ENCODE data around the gene SNAP25.

Gene SNAP25

GRCh38 chr20:10218536-10219451, at the start of gene SNAP25:
Gene SNAP25, plus strand, starts transcription at chr20:10218830. Its CDS starts 56,662 bp downstream, at chr20:10275492.
- no peak for FAIRE-seq

DNA sequence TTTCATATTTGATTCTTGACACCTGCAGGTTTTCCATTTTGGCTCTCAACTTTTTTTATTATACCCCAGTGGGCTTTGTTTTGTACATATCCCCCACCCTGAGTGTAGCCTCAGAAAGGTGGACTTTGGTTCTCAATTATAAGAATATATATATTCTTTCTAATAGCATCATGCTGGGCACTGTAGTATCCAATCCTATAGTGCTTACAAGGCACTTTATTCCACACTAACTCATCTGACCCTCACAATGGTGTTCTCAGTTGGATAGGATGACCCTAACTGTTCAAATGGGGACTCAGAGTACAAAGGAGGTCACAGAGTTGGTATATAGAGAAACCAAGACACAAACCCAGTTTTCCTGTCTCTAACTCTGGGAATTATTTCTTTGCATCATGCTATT, 48.9 kb upstream of the SNAP25 start:
- FAIRE-seq, result no peak

DNA sequence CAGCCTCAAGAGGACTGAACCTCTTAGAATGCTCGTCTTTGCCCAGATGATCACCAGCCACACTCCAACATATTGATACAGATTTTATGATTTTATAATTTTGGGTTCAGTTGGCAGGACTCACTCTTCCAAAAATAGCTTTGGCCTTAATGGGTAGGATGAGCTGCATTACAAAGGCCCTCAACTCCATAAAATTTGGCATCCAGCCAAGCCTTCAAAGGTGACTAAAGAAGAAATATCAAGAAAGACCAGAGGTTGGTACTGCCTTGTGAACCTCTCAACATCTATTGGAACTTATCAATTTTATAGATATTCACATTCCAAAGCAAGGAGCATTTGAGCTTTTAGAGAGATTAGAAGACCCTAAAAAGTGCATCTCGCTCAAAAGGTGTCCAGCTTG, 48.4 kb upstream of the SNAP25 start:
- FAIRE-seq, result no peak

- FAIRE-seq, result no peak
Measured at GRCh38 chr20:10171864-10172751, 46.5 kb upstream of the SNAP25 start.

DNA sequence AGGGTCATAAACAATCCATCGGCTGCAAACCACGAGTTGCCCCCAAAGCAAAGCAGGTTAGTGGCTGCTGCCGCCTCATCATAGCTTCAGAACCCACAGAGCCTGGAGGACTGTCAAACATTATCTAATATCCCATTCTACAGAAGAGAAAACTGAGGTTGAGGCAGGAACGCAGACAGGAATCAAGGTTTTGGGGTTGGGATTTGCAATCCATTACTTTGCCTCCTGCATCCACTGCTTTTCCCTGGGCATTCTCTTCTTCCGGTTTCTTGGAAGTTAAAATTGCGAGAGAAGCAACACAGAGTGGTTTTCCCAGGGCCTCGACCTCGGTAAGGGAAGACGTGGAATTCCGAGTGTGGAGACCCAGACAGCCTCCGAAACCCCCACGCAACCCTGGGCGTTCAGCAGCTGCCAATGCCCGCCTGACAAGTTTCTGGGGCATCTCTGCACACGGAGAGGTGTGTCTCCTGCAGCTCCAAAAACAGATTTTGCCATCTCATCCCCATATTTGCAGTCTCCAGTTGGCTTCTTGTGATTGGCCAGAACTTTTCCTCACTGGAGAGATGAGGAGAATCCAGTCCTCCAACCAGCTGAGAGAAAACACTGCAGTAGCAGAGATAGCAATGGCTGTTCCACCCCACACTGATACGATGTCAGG, 45.5 kb upstream of the SNAP25 start:
- FAIRE-seq, result no peak

- no peak for FAIRE-seq
Measured at GRCh38 chr20:10174400-10174799, 44.2 kb upstream of the SNAP25 start.

DNA sequence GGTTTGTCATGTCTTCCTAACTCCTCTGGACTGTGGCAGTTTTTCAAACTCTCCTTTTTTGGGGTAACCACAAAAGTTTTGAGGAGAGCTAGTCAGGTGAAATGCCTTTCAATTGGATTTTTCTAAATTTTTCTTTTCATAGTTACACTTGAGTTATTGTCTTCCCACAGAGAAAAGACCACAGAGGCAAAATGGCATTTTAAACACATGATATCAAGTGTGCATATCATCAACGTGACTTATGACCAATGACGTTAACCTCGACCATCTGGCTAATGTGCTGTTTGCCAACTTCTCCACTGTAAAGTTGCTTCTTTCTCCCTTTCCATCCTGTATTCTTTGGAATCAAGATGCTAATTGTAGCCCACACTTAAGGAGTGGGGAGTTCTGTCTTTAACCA, 41.3 kb upstream of the SNAP25 start:
- no peak for FAIRE-seq

- FAIRE-seq, result no peak
Measured at GRCh38 chr20:10178091-10178490, 40.5 kb upstream of the SNAP25 start.

DNA sequence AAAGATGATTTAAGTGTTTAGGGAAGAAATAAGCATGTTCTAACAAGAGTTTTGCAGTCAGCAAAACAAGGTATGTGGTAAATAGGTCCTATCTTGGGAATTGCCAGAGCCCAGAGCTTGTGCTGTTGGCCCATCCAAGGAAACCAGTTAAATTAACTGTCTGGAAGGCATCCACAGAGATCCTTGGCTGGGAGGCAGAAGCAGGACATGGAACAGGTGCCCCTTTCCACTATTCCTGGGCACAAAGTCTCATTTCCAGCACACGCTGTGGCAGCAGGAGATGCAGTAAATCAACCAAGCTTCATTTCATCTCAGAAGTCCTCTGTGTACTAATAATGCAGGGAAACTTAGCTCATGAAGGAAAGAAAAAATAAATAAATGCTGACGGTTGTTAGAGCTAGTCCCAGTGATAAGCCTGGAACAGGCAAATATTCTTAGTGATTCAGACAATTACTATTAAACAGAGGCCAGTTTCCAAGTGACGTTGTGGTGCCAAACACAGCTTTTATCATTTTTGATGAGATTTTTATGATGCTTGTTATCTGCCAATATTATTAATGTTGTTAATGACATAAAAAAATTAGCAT, 39.8 kb upstream of the SNAP25 start:
- no peak for FAIRE-seq

GRCh38 chr20:10179574-10180298, 38.9 kb upstream of the SNAP25 start:
- FAIRE-seq, result no peak

DNA sequence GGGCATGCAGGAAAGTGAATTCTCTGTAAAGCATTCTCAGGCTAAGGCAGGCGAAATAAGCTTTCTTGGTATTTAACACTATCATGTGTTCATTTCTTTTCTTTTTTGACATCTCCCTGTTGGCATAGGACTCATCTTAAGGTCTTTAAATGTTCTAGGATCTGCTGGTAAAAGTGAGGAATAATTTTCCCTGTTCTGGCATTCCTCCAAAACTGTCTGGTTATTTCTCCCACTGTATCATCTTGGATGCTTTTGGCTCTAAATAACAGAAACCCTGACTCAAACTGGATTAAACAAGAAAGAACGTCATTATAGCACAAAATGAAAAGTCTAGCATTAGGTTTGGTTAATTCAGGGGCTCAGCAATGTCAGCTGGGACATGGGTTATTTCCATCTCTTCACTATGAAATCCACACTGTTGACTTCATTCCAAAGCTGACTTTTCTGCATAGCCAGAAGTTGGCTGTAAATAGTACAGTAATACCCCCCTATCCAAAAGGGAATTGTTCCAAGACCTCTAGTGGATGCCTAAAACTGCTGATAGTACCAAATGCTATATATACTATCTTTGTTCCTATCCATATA, 37.9 kb upstream of the SNAP25 start:
- no peak for FAIRE-seq

DNA sequence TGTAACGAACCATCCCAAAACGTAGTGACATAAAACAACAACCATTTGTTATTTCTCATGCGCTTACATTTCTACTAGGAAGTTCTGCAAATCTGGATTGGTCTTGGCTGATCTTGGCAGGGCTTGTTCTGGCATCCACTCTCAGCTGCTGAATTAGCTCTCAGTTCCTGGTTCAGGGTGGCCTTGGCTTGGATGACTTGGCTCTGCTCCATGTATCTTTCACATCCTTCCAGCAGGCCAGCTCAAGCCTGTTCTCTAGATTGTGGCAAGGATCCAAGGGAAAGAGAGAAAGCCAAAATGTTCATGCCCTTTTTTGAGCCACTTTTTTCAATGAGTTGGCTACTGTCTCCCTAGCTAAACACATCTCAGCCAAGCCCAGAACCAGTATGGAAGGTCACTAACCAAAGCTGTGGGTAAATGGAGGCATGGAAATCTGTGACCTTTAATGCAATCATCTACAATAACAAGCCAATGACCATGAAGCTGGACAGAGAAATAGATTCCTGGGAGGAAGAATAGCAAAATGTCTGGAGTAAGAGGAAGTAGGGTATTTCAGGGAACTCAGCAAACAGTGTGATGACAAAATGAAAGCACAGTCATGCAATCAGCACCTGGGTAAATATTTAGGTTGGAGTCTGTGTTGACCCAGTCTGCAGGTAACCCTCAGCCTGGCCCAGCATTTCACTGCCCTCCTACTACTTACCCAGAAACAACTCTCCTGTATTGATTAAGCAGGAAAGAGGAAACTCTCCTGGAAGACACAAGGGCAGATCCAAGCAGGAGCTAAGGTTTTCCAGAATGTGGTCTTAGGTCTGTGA, 32.7 kb upstream of the SNAP25 start:
- FAIRE-seq, result no peak

DNA sequence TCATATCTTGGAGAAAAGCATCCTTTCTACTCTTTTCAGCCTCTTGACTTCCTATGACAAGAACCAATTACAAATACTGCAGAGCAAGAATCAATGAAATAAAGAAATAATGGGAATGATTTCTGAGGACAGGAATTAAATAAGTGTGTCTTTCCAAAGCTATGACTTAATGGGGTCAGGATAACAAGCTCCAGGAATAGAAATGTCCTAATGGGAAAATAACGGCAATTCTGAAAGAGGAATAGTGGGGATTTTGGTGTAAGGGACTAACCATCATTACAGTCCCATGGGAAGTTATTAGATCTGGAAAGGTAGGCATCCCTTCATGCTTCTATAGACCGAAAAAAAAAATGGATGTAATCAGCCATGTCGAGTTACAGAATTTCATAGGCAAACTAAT, 28.2 kb upstream of the SNAP25 start:
- FAIRE-seq, result no peak

DNA sequence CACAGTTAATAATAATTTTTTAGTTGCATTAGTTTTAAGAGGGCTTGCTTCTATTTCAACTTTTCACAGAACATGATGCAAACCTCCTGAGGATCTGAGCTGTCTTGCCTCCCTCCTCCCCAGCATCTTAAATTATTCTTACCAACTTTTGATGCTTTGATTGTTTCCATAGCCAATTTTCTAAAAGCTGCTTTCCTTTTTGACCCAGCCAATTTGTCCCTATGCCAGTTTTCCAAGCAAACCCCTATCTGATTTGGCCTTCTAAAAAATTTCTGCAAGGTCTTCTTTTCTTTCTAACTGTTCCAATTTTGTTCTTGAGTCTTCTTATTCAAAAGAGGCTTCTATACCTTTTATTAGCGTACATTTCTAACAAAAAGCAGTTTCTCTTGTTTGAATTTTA, 26.5 kb upstream of the SNAP25 start:
- FAIRE-seq, result no peak

DNA sequence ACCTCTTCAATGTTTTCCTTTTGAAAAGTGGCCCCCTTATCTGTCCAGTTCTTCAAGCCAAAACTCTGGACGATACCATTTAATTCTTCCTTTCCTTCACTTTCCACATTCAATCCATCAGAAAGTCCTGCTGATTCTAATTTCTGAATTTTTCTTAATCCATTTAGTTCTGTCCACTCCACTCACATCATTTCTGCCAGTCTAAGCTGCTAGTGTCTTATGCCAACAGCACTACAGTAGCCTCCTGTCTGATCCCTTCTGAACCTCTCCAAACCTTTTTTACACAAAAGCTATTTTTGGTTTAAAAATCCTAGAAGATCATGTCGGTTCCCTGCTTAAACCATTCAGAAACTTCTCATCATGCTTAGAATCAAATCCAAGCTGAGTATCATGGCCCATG, 24.5 kb upstream of the SNAP25 start:
- no peak for FAIRE-seq

DNA sequence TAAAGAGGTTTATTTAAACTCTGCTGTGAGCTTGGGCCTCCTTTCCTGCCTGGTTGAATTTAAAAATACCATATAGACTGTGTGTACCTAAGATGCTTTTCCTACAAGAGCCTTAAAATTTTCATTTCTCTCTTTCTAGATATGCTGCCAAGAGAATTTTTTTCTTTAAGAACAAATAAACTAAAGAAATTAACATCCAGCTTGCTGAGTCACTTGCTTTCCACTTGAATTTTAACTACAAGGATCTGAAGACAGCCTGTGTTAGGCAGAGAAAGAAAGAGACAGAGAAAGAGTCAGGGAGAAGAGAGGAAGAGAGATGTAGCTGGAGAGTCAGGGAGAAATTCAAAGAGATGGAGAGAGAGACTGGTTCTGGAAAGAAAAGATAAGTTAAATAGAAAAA, 18.3 kb upstream of the SNAP25 start:
- no peak for FAIRE-seq

GRCh38 chr20:10201321-10201870, 17.2 kb upstream of the SNAP25 start:
- FAIRE-seq, result no peak

GRCh38 chr20:10209091-10209490, 9.5 kb upstream of the SNAP25 start:
- no peak for FAIRE-seq

DNA sequence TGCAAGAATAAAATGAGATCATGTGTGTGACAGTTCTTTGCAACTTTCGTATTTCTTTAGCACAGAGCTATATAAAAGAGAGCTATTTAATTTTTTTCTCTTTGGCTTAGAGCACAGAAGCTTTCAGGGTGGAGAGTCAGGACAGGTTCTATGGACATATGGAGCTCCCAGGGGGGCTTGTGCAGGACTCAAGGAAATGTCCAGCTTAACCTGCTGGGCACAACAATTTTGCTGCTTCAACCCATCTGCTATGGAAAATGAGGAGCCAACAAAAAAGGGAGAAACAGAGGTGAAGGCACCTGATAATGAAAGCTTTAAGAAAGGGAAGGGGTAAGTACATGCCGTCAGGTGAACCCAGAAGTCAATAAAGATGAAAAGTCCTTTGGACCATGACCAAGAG, 5.1 kb upstream of the SNAP25 start:
- no peak for FAIRE-seq

DNA sequence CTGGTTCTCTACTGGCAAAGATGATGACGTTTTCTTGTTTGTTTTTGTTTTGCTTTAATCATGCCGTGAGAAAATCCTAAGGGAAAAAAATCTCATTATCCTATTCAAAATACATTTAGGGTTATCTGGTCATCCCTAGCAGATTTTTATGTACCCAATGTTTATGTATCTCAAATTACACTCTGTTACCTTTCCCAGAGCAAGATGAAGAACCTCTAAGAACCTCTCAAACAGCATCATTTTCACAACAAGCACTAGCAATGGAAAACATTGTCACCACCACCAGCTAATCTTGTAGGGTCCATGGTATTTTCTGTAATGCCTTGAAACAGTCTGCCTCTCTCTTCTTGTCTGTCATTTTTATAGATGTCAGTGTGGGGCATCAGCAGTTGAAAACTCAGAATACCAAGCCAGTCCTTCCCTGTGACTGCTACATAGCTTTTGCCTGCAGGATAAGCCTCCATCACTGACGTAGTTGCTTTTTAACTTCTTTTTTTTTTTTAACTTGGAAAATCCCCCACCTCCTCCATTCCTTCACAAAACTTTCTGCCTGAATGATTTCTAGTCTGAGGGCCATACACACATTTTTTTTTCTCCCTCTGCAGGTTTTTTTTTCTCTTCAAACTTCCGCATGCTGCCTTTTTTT, 2.4 kb upstream of the SNAP25 start:
- no peak for FAIRE-seq
